DND-41 (cell line): Measurements from ENCODE around the gene AFF4.

ENCODE experiments used
- ATAC-seq: fragments of 200-7000 bp; cut with Tn5 transposase; 3 replicates; pipeline ENCODE4 v1.9.1; 2021; ENCODE audit warnings: low read depth; ENCODE audit not compliant: insufficient read depth
- DNase-seq: peaks from one replicate; pipeline ENCODE4 v3.0.0-alpha.2; 2020
- H2AFZ ChIP-seq: 2 replicates; pipeline ENCODE4 v1.6.0; 2012; ENCODE audit warnings: low read depth, low read length
- H3K27ac ChIP-seq: 2 replicates; pipeline ENCODE4 v1.5.1; 2012; ENCODE audit warnings: low read length, inconsistent platforms
- H3K27me3 ChIP-seq: fragments of 200-600 bp; sonication (generic); 2 replicates; pipeline ENCODE4 v1.6.0; 2012; ENCODE audit warnings: low read length, mild to moderate bottlenecking, inconsistent platforms; ENCODE audit not compliant: insufficient read depth, poor library complexity
- H3K36me3 ChIP-seq: 2 replicates; pipeline ENCODE4 v1.5.1; 2012; ENCODE audit warnings: low read length, inconsistent platforms; ENCODE audit not compliant: insufficient read depth
- H3K4me1 ChIP-seq: 2 replicates; pipeline ENCODE4 v1.5.1; 2012; ENCODE audit warnings: mild to moderate bottlenecking, low read length; ENCODE audit not compliant: insufficient read depth
- H3K4me2 ChIP-seq: 2 replicates; pipeline ENCODE4 v1.6.0; 2012; ENCODE audit warnings: mild to moderate bottlenecking, moderate library complexity, low read length, inconsistent platforms; ENCODE audit not compliant: insufficient read depth
- H3K4me3 ChIP-seq, 2 experiments: fragments of 200-600 bp in 1 of 2; shearing (Covaris generic) in 1 of 2; 2 replicates each; pipeline ENCODE4 v1.5.1; 2012 to 2016; ENCODE audit warnings: inconsistent platforms in 2 of 2, low read length in 2 of 2, mild to moderate bottlenecking in 2 of 2, low read depth in 1 of 2, moderate library complexity in 1 of 2
- H3K79me2 ChIP-seq: 2 replicates; pipeline ENCODE4 v1.6.0; 2012; ENCODE audit warnings: low read length, inconsistent platforms; ENCODE audit not compliant: insufficient read depth
- H3K9ac ChIP-seq: 2 replicates; pipeline ENCODE4 v1.6.0; 2012; ENCODE audit warnings: low read depth, mild to moderate bottlenecking, inconsistent platforms, low read length, moderate library complexity
- H3K9me3 ChIP-seq: 2 replicates; pipeline ENCODE4 v1.5.1; 2012; ENCODE audit warnings: low read length, moderate library complexity, mild to moderate bottlenecking, inconsistent platforms; ENCODE audit not compliant: insufficient read depth, severe bottlenecking
- H4K20me1 ChIP-seq: 2 replicates; pipeline ENCODE4 v1.6.0; 2012; ENCODE audit warnings: low read length; ENCODE audit not compliant: insufficient read depth
- CTCF ChIP-seq: IDR thresholded peaks from 2 replicates; pipeline ENCODE4 v1.5.1; 2012; ENCODE audit warnings: borderline replicate concordance, low read length, moderate library complexity, mild to moderate bottlenecking; ENCODE audit not compliant: poor library complexity, severe bottlenecking; ENCODE audit errors: extremely low read depth
- EZH2 ChIP-seq: IDR thresholded peaks from 3 replicates; pipeline ENCODE4 v1.6.1; 2012; ENCODE audit warnings: borderline replicate concordance, low read depth, mild to moderate bottlenecking, moderate library complexity, low read length, inconsistent platforms; ENCODE audit not compliant: severe bottlenecking

The AFF4 gene

GRCh38 chr5:132825834-132826391 is 137.5 kb downstream of the AFF4 start:
- Histone ChIP-seq H3K36me3 (no peaks in the 10 kb centered on the region; the same call in 1 of the 2 replicates), H3K79me2 (no peaks in the 10 kb centered on the region), H3K9me3 (no peaks in the 10 kb centered on the region), H3K27ac (no peak overlapping the region), H3K4me3 (no peak overlapping the region), H4K20me1 (no peaks in the 10 kb centered on the region), H3K9ac (no peak overlapping the region), H3K4me1 (peaks cover 13% of the 10 kb centered on the region), H2AFZ (no peak overlapping the region), H3K4me2 (no peak overlapping the region), H3K27me3 (peaks cover 40% of the 10 kb centered on the region)
- DNase-seq (no peak), ATAC-seq (no peak)
- no peak for TF ChIP-seq EZH2
- no peak for TF ChIP-seq CTCF
